ENCODE data around the gene SUCO. TPM values are rescaled to one million over a fixed set of nuclear protein-coding genes. Genes with fewer than 3 reads are reported as not detected.

Gene SUCO
- total and polyA plus RNA-seq, 2 donors (not counting 3 experiments of a cell fraction or from before 2014, with no cell fraction given): 5.1 to 27.2 TPM

- H3K27ac ChIP-seq (ENCODE audit: insufficient read depth, low read depth, low read length): no peak overlapping the region
- H3K4me3 ChIP-seq (replicated peaks in 1 of 3; ENCODE audit: insufficient read depth in 1 of 3, low read depth in 1 of 3, low read length in 3 of 3): no peak overlapping the region
- no peaks in the 10 kb centered on the region for H3K4me1 ChIP-seq (ENCODE audit: control insufficient read depth, extremely low read depth, insufficient read depth, low read length)
- no peaks in the 10 kb centered on the region for H4K20me1 ChIP-seq (replicated peaks; ENCODE audit: control insufficient read depth, extremely low read depth, insufficient read depth, low read length)
- H3K9ac ChIP-seq (replicated peaks; ENCODE audit: extremely low read depth, insufficient read depth, low read length): no peak overlapping the region
- DNase-seq (ENCODE audit: low read depth, low spot score) (no peak), FAIRE-seq (no peak)
- no peaks in the 10 kb centered on the region for H3K9me3 ChIP-seq (replicated peaks; ENCODE audit: control insufficient read depth, insufficient read depth, low read length)
- H3K9me1 ChIP-seq (replicated peaks; ENCODE audit: control insufficient read depth, extremely low read depth, insufficient read depth, low read length): no peaks in the 10 kb centered on the region
- TF ChIP-seq, protein P1, sequence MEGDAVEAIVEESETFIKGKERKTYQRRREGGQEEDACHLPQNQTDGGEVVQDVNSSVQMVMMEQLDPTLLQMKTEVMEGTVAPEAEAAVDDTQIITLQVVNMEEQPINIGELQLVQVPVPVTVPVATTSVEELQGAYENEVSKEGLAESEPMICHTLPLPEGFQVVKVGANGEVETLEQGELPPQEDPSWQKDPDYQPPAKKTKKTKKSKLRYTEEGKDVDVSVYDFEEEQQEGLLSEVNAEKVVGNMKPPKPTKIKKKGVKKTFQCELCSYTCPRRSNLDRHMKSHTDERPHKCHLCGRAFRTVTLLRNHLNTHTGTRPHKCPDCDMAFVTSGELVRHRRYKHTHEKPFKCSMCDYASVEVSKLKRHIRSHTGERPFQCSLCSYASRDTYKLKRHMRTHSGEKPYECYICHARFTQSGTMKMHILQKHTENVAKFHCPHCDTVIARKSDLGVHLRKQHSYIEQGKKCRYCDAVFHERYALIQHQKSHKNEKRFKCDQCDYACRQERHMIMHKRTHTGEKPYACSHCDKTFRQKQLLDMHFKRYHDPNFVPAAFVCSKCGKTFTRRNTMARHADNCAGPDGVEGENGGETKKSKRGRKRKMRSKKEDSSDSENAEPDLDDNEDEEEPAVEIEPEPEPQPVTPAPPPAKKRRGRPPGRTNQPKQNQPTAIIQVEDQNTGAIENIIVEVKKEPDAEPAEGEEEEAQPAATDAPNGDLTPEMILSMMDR (IDR thresholded peaks at IDR 0.05; ENCODE audit: extremely low read depth in 1 of 2, insufficient read depth in 1 of 2, low read depth in 1 of 2, low read length in 2 of 2): no peak
- TF ChIP-seq MYC (IDR thresholded peaks at IDR 0.05; ENCODE audit: low read depth, low read length) (no peak), EZH2 (IDR thresholded peaks at IDR 0.05; ENCODE audit: borderline replicate concordance, low read depth, low read length, severe bottlenecking) (no peak), FOS (IDR thresholded peaks at IDR 0.05; ENCODE audit: borderline replicate concordance, insufficient read depth, low read length) (no peak), POLR2AphosphoS5 (IDR thresholded peaks at IDR 0.05; ENCODE audit: insufficient read depth, low read depth, low read length) (no peak), GATA2 (IDR thresholded peaks at IDR 0.05; ENCODE audit: insufficient read depth, insufficient read length, low read depth, low read length) (no peak)
- H3K27me3 ChIP-seq (ENCODE audit: control insufficient read depth in 2 of 2, insufficient read depth in 2 of 2, low read length in 2 of 2): no peaks in the 10 kb centered on the region
- POLR2A ChIA-PET: no interaction called here
- H3K36me3 ChIP-seq (ENCODE audit: control insufficient read depth in 2 of 2, extremely low read depth in 1 of 2, insufficient read depth in 2 of 2, low read length in 2 of 2): peaks cover 0 to 2% of the 10 kb centered on the region in 2 experiments
- no peak overlapping the region for H2AFZ ChIP-seq (ENCODE audit: low read depth, low read length)
- CTCF ChIA-PET: interaction anchor here (0.7 kb wide), 1 partner anchor 117 kb away, joined by 3 read pairs; no protein-coding TSS in a partner anchor
- intact Hi-C loops (cut with micrococcal nuclease) (no loop called here), dilution Hi-C loops (cut with MboI; ENCODE audit: extremely low pct_ligation_motif_present, low sequenced_read_pairs) (no loop called here)
- no peaks in the 10 kb centered on the region for H3K79me2 ChIP-seq (ENCODE audit: control insufficient read depth, insufficient read depth, low read length)
- BruUV-seq (replicated peaks): no TSS peak
- H3K4me2 ChIP-seq (ENCODE audit: insufficient read depth, low read length): no peak overlapping the region
Observed at GRCh38 chr1:172602706-172603105, 69.8 kb downstream of the SUCO start.
